ENCODE data around the gene AIPL1.

DNA sequence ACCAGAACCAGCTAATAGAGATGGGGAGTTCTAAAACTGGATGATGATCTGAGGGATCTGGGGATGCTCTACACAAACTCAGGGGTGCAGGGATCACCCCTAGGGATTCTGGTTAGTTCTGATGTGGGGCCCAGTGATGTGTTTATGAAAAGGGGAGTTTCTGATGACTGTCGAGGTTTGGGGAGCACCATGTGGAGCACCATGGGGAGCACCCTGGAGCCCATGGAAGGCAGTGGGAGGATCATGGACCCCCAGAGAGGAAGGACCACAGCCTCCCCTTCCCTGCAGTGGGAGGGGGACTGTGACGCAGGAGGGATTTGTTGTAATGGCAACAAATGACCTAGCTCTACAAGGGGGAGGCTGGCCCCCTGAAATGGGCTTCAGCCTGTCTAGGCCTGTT is 27.8 kb upstream of the AIPL1 start:
- TF ChIP-seq, protein P1, sequence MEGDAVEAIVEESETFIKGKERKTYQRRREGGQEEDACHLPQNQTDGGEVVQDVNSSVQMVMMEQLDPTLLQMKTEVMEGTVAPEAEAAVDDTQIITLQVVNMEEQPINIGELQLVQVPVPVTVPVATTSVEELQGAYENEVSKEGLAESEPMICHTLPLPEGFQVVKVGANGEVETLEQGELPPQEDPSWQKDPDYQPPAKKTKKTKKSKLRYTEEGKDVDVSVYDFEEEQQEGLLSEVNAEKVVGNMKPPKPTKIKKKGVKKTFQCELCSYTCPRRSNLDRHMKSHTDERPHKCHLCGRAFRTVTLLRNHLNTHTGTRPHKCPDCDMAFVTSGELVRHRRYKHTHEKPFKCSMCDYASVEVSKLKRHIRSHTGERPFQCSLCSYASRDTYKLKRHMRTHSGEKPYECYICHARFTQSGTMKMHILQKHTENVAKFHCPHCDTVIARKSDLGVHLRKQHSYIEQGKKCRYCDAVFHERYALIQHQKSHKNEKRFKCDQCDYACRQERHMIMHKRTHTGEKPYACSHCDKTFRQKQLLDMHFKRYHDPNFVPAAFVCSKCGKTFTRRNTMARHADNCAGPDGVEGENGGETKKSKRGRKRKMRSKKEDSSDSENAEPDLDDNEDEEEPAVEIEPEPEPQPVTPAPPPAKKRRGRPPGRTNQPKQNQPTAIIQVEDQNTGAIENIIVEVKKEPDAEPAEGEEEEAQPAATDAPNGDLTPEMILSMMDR (IDR thresholded peaks at IDR 0.05; ENCODE audit: poor library complexity), result no peak
- TF ChIP-seq EZH2phosphoT487 (IDR thresholded peaks at IDR 0.05; ENCODE audit: low read depth, severe bottlenecking, unreplicated experiment), result no peak
